ENCODE results near the gene VANGL2.

VANGL2 gene

DNA sequence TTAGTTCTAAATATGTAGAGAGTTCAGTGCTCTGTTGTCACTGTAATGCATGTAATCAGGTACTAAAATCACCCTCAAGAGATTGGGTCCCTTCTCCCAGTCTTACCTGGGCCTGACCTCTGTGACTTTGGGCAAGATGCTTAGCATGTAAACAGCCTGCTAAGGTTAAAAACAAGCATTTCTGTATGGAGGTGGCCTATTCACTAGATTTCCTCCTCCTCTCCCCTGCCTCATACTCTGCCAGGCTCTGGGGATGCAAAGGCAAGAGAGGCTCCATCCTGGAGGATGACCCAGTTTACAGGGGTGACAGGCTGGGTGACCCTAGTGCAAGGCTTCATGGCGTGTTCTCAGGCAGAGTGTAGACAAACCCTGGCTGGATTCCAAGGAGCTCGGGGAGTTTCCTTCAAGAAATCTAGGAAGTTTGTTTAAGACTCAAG is 28.8 kb downstream of the VANGL2 start:
- DNase-seq = no peak

DNA sequence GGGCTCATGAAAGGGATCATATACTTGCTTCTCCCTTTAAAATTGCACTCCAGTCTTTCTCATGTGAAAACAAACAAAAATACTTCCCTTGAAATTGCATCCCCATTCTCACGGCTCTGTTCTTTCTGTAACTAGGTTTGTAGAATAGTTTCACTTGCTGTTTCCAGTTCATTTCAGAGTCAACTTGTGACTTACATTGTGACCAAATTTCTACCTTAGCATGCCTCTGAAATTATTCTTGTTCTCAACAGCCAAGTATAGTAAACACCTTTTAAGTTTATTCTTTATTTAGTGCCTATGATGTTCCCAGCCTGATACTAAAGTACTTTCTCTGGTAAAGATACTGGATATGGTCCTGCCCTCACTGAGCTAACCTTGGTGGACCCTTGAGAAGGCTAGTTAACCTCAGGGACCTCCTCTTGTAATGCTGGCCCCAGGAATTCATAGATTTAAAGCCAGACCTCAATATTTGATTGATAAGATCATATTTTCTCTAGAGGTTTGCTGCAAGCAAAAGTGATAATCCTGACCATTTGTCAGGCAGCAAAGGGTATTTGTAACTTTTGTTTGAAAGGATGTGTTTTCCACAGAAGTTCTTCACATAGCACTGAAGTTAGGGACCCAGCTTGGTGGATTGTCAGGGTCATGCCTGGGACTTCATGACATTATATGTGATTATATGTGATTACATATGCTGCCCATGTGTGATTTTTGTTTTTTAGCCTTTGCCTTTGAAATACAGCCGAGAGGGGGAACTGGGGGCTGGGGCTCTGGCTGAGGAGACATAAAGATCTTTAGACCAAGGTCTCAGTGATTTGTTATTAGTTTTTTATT is 29.6 kb downstream of the VANGL2 start:
- DNase-seq = peak in 1 of 5 donors; percentile 71

- DNase-seq = no peak
Measured at GRCh38 chr1:160431006-160431405, 30.6 kb downstream of the VANGL2 start.

GRCh38 chr1:160431571-160431970 is 31.2 kb downstream of the VANGL2 start:
- DNase-seq = peak in 1 of 5 donors; percentile 16

- peak in 1 of 5 donors; percentile 77 for DNase-seq
Measured at GRCh38 chr1:160432371-160432786, 32.0 kb downstream of the VANGL2 start.

GRCh38 chr1:160436966-160437365 is 36.6 kb downstream of the VANGL2 start:
- no peak for DNase-seq

GRCh38 chr1:160437432-160438316 is 37.3 kb downstream of the VANGL2 start:
- peak in 1 of 5 donors; percentile 89 for DNase-seq

- peak in 1 of 5 donors; percentile 41 for DNase-seq
Measured at GRCh38 chr1:160438317-160438918, 38.1 kb downstream of the VANGL2 start.

- DNase-seq = peak in 1 of 5 donors; percentile 23
Measured at GRCh38 chr1:160438935-160439334, 38.6 kb downstream of the VANGL2 start.

DNA sequence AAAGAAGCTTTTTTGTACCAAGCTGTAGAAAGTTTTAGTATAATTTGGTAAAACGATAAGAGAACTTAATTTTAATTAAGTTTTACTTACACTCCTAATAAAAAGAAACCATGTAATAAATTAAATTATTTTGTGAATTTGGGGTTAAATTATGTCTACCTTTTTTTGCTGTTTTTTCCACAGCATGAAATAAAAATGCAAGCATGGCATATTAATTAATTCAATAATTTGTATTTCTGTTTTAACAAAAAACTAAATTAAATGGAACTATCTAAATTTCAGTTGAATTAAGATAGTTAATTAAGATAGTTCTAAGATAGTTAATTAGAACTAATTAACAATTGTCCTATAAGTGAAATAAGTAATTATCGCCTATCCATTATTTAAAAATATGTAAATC is 39.4 kb downstream of the VANGL2 start:
- no peak for DNase-seq

DNA sequence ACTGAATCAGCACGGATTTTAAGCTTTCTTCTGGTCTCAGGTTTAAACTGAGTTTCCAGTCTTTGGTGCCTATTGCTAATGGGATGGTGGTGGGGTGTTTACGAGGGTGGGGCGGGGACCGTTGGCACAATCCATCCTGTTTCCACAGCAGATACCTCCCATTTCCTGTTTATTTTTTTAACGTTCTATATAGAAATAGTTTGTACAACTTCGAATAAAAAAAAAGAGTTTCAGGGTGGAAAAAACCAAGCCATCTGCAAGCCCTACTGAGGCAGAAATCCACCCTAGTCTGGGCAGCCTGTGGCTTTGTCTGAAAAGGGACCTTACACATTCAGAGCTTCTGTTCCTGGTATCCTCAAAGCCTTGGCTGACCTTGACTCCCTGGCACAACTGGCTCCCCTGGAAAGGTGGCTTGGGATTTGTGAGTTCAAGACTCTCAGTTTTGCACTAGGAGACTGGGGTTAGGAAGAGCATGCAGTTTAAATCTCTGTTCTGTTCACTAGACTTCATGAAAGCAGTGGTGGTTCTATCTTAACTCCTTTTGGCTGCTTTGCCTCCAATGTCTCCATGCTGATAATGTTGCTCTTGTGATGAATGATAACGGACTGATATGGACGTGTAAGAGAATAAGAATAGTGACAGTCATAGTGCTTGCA is 46.7 kb downstream of the VANGL2 start:
- DNase-seq = peak in 1 of 5 donors; percentile 79

- DNase-seq = no peak
Measured at GRCh38 chr1:160449494-160449893, 49.1 kb downstream of the VANGL2 start.

DNA sequence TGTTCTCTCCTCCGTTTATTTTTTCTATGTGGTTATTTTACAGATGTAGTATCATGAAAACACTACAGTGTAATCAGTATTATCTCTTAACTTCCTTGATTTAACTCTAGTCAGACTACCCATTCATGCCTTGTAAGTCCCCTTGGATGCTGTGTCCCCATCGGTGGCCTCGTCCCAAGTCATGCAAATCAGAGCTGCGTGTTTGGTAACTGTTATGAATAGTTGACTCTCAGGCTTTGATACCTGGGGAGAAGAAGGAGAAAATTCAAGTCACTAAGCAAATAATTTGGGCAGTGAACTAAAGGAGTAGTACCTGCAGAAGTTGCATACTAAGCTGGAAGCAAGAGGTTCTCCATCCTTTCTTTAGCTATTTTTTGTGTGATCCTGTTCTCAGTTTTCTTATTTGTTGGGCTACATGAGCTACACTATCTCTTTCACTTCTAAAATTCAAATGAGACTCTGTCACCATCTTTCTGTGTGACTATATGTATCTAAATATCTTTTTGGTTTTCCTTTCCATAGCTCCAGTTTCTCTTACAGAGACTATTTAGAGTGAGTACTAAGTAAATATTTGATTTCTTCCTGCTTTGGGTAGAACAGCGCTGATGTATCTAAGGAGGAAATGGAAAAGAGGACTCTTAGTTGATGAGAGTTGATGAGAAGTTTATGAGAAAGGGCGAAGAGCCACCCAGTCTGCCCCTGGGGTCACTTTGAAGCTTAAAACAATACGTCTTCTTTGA is 50.9 kb downstream of the VANGL2 start:
- peak in 1 of 5 donors; percentile 55 for DNase-seq

- DNase-seq = no peak
Measured at GRCh38 chr1:160451859-160452232, 51.5 kb downstream of the VANGL2 start.

DNA sequence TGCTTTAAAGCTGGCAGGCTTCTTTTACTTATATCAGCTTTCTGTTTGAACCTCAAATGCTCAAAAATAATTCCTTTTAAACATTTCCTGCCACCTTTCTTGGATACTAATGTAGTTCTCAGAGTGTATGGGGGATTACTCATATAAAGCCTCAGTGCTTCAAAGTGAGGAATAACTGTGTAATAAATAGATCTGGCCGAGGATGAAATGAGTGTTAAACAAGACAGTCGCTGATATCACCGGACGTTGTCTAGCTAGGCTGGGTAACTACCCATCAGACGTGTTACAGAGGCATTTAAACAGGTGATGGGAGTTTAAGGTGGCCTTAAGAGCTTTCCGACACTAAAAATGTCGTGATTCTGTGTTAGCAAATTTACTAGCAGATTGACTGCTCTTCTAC is 53.1 kb downstream of the VANGL2 start:
- peak in 1 of 5 donors; percentile 79 for DNase-seq

GRCh38 chr1:160454371-160455152 is 54.2 kb downstream of the VANGL2 start:
- DNase-seq = peak in 1 of 5 donors; percentile 43

GRCh38 chr1:160455153-160455517 is 54.8 kb downstream of the VANGL2 start:
- DNase-seq = no peak

- no peak for DNase-seq
Measured at GRCh38 chr1:160459056-160459455, 58.7 kb downstream of the VANGL2 start.

GRCh38 chr1:160459687-160460086 is 59.3 kb downstream of the VANGL2 start:
- no peak for DNase-seq

- DNase-seq = peak in 1 of 5 donors; percentile 45
Measured at GRCh38 chr1:160460214-160460642, 59.9 kb downstream of the VANGL2 start.

Data from T-helper 1 cell (primary cell).